Retinal pigment epithelial cell (primary cell): ENCODE data around the gene IGSF6.
"Not testable (repeated sequence)": the region's sequence is repeated elsewhere in the genome, so short reads cannot be mapped to it uniquely, and the experiment has no call there.

Experiments used
- DNase-seq: peaks from one replicate; pipeline ENCODE4 v3.0.0-alpha.2; 2010; ENCODE audit warnings: low read depth
- H3K4me3 ChIP-seq: 2 replicates; pipeline ENCODE4 v1.5.1; 2011; ENCODE audit warnings: mild to moderate bottlenecking, low read length, control low read depth, moderate library complexity
- CTCF ChIP-seq: conservative IDR thresholded peaks from 2 replicates; pipeline ENCODE4 v1.5.1; 2011; ENCODE audit warnings: low read depth, low read length, control low read depth, inconsistent platforms

IGSF6 gene, protein sequence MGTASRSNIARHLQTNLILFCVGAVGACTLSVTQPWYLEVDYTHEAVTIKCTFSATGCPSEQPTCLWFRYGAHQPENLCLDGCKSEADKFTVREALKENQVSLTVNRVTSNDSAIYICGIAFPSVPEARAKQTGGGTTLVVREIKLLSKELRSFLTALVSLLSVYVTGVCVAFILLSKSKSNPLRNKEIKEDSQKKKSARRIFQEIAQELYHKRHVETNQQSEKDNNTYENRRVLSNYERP

GRCh38 chr16:21652453-21652852 lies at the start of gene IGSF6:
IGSF6 (minus strand) TSS chr16:21652608; CDS start chr16:21652598, 10 bp downstream.
- H3K4me3 ChIP-seq: no peak within 1 kb of the TSS
- no peak for DNase-seq
- no peak for TF ChIP-seq CTCF

GRCh38 chr16:21701271-21701670 lies 48.9 kb upstream of the IGSF6 start:
- no peak overlapping the region for H3K4me3 ChIP-seq
- TF ChIP-seq CTCF: no peak
- no peak for DNase-seq

DNA sequence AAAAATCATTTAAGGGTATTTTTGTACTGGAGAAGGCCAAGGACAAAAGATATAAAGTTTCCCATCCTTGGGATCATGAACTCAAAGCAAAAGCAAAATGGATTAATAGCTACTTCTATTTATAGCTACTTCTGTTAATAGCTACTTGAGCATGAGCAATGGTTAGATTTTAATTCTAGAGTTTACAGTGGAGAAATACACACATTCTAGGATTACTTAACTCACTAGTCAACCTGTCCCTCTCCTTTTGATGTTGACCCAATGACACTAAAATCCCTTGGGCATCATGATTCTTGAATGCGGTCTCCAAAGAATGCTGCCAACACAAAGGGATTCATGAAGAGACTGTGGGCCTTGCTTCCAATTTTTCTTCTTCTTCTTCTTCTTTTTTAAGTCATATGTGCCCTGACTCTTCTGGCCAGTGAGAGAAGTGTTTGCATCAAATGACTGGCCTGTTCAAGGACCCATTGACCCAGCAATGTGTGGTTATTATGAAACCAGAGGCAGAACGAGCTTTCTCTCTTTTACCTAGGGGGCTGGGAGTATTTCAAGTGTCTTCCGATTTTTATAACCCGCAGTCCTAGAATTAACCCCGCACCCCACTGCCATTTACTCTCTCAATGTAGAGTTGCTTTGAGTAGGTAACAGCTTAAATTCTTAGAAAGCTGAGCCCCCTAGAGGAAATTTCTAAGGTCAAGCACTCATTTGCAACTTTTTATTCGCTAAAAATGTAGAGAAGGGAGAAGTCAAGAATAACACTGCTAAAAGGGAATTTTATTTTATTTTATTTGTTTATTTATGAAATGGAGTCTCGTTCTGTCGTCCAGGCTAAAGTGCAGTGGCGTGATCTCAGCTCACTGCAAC lies 46.0 kb upstream of the IGSF6 start:
- H3K4me3 ChIP-seq: no peak overlapping the region
- DNase-seq: no peak
- no peak for TF ChIP-seq CTCF

DNA sequence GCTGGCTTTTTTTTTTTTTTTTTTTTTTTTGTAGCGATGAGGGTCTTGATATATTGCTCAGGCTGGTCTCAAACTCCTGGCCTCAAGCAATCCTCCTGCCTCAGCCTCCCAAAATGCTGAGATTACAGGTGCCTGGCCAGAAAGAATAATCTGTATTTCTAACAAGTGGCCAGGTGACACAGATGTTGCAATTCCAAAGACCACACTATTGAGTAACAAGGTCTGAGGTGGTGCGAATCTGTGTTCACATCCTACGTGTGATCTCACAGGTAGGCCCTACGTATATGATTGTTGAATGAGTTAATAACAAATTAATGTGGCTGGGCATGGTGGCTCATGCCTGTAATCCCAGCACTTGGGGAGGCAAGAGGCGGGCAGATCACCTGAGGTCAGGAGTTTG lies 44.6 kb upstream of the IGSF6 start:
- DNase-seq: no peak
- no peak overlapping the region for H3K4me3 ChIP-seq
- TF ChIP-seq CTCF: no peak

DNA sequence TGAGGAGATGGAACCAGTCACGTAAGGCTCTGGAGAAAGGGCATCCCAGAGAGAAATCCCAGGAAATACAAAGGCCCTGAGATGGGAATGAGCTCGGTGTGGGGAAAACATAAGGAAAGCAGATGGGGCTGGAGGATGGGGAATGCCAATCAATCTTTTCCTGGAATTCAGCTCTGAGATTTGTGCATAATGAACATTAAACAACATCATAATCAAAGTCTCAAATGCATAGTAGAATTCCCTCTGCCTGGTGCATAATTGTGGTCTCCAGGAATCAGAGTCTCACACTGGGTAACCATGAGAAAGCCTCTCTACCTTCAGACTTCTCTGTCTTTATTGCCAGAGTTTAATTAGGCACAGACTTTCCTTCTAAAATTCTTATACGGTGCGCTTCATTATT lies 42.2 kb upstream of the IGSF6 start:
- DNase-seq: no peak
- no peak for TF ChIP-seq CTCF
- no peak overlapping the region for H3K4me3 ChIP-seq

DNA sequence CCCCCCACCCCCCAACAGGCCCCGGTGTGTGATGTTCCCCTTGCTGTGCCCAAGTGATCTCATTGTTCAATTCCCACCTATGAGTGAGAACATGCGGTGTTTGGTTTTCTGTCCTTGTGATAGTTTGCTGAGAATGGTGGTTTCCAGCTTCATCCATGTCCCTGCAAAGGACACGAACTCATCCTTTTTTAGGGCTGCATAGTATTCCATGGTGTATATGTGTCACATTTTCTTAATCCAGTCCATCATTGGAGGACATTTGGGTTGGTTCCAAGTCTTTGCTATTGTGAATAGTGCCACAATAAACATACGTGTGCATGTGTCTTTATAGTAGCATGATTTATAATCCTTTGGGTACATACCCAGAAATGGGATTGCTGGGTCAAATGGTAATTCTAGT lies 38.6 kb upstream of the IGSF6 start:
- H3K4me3 ChIP-seq, DNase-seq: not testable (repeated sequence)

DNA sequence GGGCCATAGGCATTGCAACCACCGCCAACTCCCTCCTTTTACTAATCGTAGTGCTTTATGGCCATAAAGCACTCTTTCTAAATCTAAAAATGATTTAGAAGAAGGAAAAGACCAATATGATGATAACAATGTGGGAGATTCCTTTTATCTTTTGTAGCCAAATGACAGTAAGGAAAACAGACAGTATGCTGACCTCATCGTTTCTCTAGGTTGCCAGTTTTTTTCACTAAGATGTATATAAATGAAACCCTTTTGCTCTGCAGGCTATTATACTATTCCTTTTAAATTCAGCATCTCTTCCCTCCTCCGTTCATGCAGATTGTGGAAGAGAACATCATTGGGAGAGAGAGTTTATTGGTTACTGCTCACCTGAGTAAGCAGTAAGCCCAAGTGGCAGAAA lies 36.7 kb upstream of the IGSF6 start:
- H3K4me3 ChIP-seq: no peak overlapping the region
- no peak for DNase-seq
- TF ChIP-seq CTCF: no peak
